Left ventricle myocardium inferior (tissue), 1 donor: Measurements from ENCODE around the gene CFAP91. TPM values are rescaled to one million over a fixed set of nuclear protein-coding genes. Genes with fewer than 3 reads are reported as not detected.

Experiments
- DNase-seq: peaks from one replicate; pipeline ENCODE4 v3.0.0-alpha.2; 2020
- H3K27ac ChIP-seq: fragments of 200-600 bp; replicated peaks from 2 replicates; pipeline ENCODE4 v1.8.0; 2021
- H3K27me3 ChIP-seq: fragments of 200-600 bp; 2 replicates; pipeline ENCODE4 v1.8.0; 2021; ENCODE audit warnings: low read depth
- H3K36me3 ChIP-seq: fragments of 200-600 bp; 2 replicates; pipeline ENCODE4 v1.8.0; 2021
- H3K4me1 ChIP-seq: fragments of 200-600 bp; 2 replicates; pipeline ENCODE4 v1.8.0; 2021
- H3K4me3 ChIP-seq: fragments of 200-600 bp; 2 replicates; pipeline ENCODE4 v1.8.0; 2021; ENCODE audit warnings: mild to moderate bottlenecking, moderate library complexity
- H3K9me3 ChIP-seq: fragments of 200-600 bp; replicated peaks from 2 replicates; pipeline ENCODE4 v1.8.0; 2021
- CTCF ChIP-seq: fragments of 200-600 bp; IDR thresholded peaks from 2 replicates; pipeline ENCODE4 v1.8.0; 2021; ENCODE audit warnings: antibody characterized with exemption, mild to moderate bottlenecking, borderline replicate concordance
- intact Hi-C: fragments of 100-400 bp; cut with micrococcal nuclease; formaldehyde crosslinking; loops from one replicate; pipeline ENCODE4 v1.11.0; 2022
- total RNA-seq: library from RNA; stranded (reverse); fragmentation: NEBNext Ultra II Directional; extraction: Animal tissue kit (Norgen Biotek cat#: 25700); gene quantifications from one replicate; pipeline ENCODE4 v1.2.1, GENCODE V29; 2021
- donor health status: DM: no; HTN: yes; CAD: no; lungs with severe emphysema.

The CFAP91 gene
- total RNA-seq, 1 donor from 2014 or later: 0.44 TPM

GRCh38 chr3:119747357-119747756, 44.5 kb downstream of the CFAP91 start:
- peaks cover 3% of the 10 kb centered on the region for H3K36me3 ChIP-seq
- H3K9me3 ChIP-seq: no peaks in the 10 kb centered on the region
- DNase-seq: no peak
- H3K27ac ChIP-seq: no peak overlapping the region
- no peaks in the 10 kb centered on the region for H3K27me3 ChIP-seq
- no peak overlapping the region for H3K4me3 ChIP-seq
- no peak for TF ChIP-seq CTCF
- H3K4me1 ChIP-seq: no peaks in the 10 kb centered on the region
- intact Hi-C loops: no loop called here

GRCh38 chr3:119748991-119749390, 46.2 kb downstream of the CFAP91 start:
- Histone ChIP-seq H3K9me3 (peaks cover 9% of the 10 kb centered on the region), H3K27ac (no peak overlapping the region), H3K36me3 (peaks cover 3% of the 10 kb centered on the region), H3K27me3 (no peaks in the 10 kb centered on the region), H3K4me1 (no peaks in the 10 kb centered on the region), H3K4me3 (no peak overlapping the region)
- intact Hi-C loops: no loop called here
- DNase-seq: no peak
- no peak for TF ChIP-seq CTCF

- Histone ChIP-seq H3K27me3 (no peaks in the 10 kb centered on the region), H3K27ac (no peak overlapping the region), H3K4me3 (no peak overlapping the region), H3K4me1 (no peaks in the 10 kb centered on the region), H3K36me3 (peaks cover 7% of the 10 kb centered on the region), H3K9me3 (peaks cover 14% of the 10 kb centered on the region)
- no peak for DNase-seq
- intact Hi-C loops: no loop called here
- no peak for TF ChIP-seq CTCF
These were observed 48.6 kb downstream of the CFAP91 start for GRCh38 chr3:119751423-119751822.

Other genes starting within 250 kb of the CFAP91 start
- gene TMEM39A, start 239.4 kb upstream of the CFAP91 start, total RNA-seq: 12.2 TPM
- 5.1 TPM for gene POGLUT1, start 234.1 kb upstream of the CFAP91 start, total RNA-seq
- 302 TPM for gene TIMMDC1, start 204.5 kb upstream of the CFAP91 start, total RNA-seq
- not detected for gene CD80, start 143.4 kb upstream of the CFAP91 start, total RNA-seq
- gene ADPRH, start 123.5 kb upstream of the CFAP91 start, total RNA-seq: 9.8 TPM
- gene PLA1A, start 105.1 kb upstream of the CFAP91 start, total RNA-seq: 2.8 TPM
- gene POPDC2, start 42.4 kb upstream of the CFAP91 start, total RNA-seq: 512 TPM
- 165 TPM for gene COX17, start 25.6 kb upstream of the CFAP91 start, total RNA-seq
- gene NR1I2, start 79.1 kb downstream of the CFAP91 start, total RNA-seq: not detected